NCI-H510A (cell line): Measurements from ENCODE around the gene PLXNA3.

Source experiments
- DNase-seq: peaks from one replicate; lab custom pipeline; 2025; lab: John Stamatoyannopoulos, UW

The PLXNA3 gene

GRCh38 chrX:154435171-154435733 lies 22.8 kb upstream of the PLXNA3 start:
- no peak for DNase-seq

DNA sequence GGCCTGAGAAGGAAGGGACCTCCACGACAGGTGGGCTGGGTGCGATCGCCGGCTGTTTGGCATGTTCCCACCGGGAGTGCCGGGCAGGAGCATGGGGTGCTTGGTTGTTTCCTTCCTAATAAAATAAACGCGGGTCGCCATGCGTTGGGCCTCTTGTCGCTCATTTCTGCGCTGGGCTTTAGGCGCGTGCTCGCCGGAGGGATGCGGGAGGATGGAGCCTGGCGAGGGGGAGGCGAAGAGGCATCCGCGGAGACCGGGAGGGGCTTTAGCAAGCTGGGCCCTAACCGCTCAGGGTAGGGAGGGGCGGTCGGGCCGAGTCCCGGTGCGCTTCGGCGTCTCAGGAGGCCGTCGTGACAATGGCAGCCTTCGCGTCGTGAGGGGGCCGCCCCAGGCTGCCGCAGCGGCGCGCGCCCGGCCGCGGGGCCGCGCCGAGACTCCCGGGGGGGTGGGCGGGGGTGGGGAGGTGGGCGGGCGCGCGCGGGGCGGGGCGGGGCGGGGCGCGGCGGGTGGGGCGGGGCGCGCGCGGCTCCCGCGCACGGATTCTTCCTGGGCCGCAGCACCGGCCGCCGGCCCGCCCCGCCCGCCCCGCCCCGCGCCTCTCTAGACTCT lies 21.6 kb upstream of the PLXNA3 start:
- DNase-seq: no peak

GRCh38 chrX:154436983-154437752 lies 20.9 kb upstream of the PLXNA3 start, which contains the start of gene GDI1:
GDI1 (plus strand) TSS chrX:154437154; CDS start chrX:154437255, 101 bp downstream.
- DNase-seq: peak; percentile 49

GRCh38 chrX:154437971-154438893 lies 19.8 kb upstream of the PLXNA3 start:
- no peak for DNase-seq

DNA sequence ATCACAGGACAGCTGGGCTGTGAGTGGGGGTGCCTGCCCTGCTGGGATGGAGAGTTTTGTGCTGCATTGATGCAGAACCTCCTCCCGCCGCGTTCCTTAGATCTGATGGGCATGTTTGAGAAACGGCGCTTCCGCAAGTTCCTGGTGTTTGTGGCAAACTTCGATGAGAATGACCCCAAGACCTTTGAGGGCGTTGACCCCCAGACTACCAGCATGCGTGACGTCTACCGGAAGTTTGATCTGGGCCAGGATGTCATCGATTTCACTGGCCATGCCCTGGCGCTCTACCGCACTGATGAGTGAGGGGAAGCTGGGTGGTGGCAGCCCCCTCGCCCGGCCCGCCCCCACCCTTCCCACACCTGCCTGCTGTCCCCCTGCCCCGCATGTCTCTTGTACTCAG lies 18.2 kb upstream of the PLXNA3 start:
- no peak for DNase-seq

DNA sequence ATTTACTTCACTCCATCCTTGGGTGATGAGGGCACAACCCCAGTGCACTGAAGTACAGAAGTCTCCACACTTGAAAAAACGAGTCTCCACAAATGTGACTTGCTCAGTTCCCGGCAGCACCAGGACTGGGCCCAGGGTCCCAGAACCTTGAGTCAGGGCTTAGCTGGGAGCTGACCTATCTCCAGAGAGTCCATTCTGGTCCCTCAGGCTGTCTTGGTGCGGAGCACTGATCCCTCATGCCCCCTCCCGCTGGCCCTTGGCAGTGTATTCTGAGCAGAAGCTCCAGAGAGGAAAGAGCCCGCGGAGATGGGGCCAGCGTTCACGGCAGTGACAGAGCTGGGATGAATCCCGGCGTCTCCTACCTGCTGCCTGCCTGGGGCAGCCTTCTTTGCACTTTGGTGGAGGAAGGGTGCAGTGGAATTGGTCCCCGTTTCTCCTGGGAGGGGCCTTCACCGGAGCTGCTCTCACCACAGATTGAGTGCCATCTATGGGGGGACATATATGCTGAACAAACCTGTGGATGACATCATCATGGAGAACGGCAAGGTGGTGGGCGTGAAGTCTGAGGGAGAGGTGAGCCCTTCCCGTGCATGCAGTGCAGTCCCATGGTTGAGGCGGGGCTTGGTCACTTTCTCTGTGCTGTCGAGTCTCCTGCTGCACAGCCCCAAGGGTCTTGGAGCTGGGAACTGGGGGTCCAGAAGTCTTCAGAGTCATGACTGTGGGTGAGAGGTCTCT lies 17.3 kb upstream of the PLXNA3 start:
- no peak for DNase-seq

GRCh38 chrX:154441564-154441963 lies 16.5 kb upstream of the PLXNA3 start:
- DNase-seq: no peak

DNA sequence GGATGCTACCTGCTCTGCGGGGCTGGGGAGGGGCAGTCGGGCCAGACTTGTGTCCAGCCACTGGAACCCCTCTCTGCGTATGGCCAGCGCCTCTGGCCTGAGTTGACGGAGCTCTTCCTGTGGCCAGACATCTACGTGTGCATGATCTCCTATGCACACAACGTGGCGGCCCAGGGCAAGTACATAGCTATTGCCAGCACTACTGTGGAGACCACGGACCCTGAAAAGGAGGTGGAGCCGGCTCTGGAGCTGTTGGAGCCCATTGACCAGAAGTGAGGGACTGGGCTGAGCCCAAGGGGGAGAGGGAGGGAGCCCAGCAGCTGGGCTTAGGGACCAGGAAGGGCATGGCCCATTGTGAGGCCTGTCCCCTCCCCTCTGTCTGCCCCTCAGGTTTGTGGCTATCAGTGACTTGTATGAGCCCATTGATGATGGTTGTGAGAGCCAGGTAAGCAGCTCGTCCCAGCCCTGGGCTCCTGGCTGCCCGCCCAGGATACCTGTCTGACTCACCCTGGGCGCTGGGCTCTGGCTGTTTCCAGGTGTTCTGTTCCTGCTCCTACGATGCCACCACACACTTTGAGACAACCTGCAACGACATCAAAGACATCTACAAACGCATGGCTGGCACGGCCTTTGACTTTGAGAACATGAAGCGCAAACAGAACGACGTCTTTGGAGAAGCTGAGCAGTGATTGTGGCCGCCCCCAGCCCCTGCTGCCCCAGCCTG lies 15.9 kb upstream of the PLXNA3 start:
- DNase-seq: no peak

DNA sequence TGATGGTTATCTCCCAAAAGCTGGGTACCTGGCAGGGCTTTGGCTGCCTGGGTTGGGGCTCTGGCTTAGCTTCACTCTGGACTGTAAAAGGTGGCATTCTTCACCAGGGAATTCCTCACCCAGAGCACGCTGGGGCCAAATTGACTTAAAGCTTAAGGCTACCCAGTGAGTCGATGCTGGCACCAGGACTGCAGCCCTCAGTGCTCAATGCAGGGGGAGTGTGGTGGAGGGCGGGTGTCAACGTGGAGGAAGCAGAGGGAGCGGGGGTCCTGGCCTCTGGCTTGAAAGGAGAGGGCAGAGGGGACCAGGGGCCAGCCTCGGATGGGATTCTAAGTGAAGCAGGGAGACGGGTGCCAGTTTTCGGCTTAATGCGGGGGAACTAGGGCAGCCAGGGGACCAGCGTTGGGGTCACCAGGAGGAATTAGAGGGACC lies 14.6 kb upstream of the PLXNA3 start:
- no peak for DNase-seq

DNA sequence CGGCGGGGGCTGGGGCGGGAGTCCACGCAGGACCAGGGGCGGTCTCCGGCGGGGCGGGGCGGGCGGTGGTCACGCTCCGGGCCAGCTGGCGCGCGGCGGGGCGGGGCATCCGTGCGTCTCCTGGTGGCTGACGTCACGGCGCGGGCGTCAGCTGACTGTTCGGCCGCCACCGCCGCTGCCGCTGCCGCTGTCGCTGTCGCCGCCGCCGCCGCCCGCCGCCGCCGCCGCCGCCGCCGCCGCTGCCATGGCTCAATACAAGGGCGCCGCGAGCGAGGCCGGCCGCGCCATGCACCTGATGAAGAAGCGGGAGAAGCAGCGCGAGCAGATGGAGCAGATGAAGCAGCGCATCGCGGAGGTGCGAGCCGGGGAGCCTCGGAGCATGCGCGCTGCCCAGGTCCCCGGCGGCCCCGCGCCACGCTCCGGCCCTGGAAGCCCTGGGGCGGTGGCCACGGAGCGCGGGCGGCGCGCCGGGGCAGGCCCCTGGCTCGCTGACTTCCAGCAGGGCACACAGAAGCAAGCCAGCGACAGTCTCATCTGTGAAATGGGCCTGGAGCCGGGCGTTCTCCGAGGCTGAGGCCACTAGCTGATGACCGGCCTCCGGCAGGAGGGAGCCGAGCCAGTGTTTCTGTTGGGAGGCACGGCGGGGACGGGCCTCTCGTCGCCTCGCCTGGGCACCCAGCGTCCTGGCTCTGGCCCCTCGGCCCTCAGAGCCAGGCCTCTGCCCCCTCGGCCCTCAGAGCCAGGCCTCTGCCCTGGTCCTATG lies 13.9 kb upstream of the PLXNA3 start, which contains the start of gene FAM50A:
FAM50A (plus strand) TSS at position 150 of the 763 bp plus-strand sequence; CDS start at position 245, 95 bp downstream.
- DNase-seq: peak; percentile 57

DNA sequence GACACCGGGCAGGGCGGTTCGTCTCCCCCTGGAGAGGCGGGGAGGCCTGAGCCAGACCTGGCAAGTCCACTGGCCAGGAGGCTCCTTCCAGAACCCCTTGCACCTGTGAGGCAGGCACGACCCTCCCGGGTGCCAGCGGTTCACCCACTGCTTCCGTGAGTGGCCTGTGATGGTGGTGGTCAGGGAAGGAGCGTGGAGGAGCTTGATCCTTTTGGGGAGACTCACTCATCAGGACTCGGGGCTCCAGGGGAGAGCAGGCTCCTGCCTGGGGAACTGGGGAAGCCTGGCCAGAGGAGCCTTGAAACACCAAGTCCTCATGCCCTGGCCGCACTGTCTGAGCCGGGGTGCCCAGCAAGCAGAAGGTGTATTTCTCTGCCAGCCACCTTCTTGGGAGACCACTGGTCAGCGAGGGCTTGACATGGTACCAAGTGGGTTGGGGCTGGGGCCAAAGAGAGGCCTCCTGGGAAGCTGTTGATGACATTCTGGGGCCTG lies 13.3 kb upstream of the PLXNA3 start:
- no peak for DNase-seq

- no peak for DNase-seq
These were observed 12.3 kb upstream of the PLXNA3 start for GRCh38 chrX:154445776-154446175.

GRCh38 chrX:154446430-154446829 lies 11.7 kb upstream of the PLXNA3 start:
- no peak for DNase-seq

DNA sequence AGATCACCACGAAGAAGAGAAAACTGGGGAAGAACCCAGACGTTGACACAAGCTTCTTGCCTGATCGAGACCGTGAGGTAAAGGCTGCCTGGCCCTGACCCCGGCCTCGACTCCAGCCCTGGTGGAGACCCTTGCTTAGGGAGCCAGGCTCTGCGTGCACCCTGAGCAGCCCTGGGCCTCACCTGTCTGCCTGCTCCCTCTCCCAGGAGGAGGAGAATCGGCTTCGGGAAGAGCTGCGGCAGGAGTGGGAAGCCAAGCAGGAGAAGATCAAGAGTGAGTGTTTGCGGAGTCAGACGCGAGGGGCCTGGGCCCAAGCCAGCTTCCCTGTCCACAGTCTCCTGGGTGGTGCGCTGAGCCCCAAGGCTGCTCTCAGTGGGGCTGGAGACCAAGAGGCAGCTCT lies 9.6 kb upstream of the PLXNA3 start:
- DNase-seq: no peak

DNA sequence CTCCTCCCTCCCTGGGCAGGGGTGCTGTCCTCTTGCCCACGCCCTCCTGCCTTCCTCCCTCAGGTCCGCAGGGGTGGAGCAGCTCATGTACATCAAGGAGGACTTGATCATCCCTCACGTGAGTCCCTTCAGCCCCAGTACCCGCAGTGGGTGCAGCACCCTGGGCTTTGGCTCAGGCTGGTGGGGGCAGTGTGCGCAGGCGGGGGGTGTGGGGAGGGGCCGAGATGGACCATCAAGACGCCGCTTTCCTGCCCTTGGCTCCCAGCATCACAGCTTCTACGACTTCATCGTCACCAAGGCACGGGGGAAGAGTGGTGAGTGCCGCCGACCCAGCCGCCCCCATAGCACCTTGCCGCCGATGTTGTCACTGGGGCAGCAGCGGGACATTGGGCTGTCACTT lies 8.5 kb upstream of the PLXNA3 start:
- no peak for DNase-seq

- no peak for DNase-seq
These were observed 7.8 kb upstream of the PLXNA3 start for GRCh38 chrX:154450312-154450711.

DNA sequence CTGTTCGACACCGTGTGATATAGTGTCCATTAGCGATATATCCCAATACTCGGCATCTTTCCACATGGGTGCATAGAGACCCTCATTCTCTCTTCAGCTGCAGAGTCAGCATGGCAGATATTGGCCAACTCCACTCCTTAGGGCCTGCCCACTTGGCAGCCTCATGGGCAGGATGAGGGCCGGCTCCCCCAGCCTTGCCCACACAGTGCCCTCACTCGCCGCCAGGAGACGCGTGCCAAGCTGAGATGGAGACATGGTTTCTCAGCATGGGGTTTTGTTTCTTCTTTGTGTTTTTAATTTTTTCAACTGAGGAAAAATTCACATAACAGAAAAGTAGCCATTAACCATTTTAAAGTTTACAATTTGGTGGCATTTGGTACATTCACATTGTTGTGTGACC lies 5.3 kb upstream of the PLXNA3 start:
- DNase-seq: no peak

- peak; percentile 52 for DNase-seq
These were observed 478 bp upstream of the PLXNA3 start for GRCh38 chrX:154457491-154458115.
